Embryonic facial prominence (tissue), 1 donor: ENCODE results near the gene DGUOK.

Experiments used
- DNase-seq: peaks from one replicate; pipeline ENCODE4 v3.0.0-alpha.2; 2016; ENCODE audit errors: extremely low spot score

The DGUOK gene

GRCh38 chr2:73997813-73998212 lies 71.1 kb downstream of the DGUOK start:
- no peak for DNase-seq

- DNase-seq: no peak
Measured at GRCh38 chr2:73998451-73998850, 71.8 kb downstream of the DGUOK start.

GRCh38 chr2:73998933-73999332 lies 72.3 kb downstream of the DGUOK start:
- DNase-seq: no peak

- DNase-seq: no peak
Measured at GRCh38 chr2:73999881-74000597, 73.4 kb downstream of the DGUOK start.

GRCh38 chr2:74000666-74001065 lies 74.0 kb downstream of the DGUOK start:
- DNase-seq: no peak

GRCh38 chr2:74001121-74001520 lies 74.4 kb downstream of the DGUOK start:
- DNase-seq: no peak

GRCh38 chr2:74001781-74002504 lies 75.3 kb downstream of the DGUOK start:
- no peak for DNase-seq

- no peak for DNase-seq
Measured at GRCh38 chr2:74002505-74003421, 76.1 kb downstream of the DGUOK start.

- DNase-seq: no peak
Measured at GRCh38 chr2:74003494-74004211, 77.0 kb downstream of the DGUOK start.

GRCh38 chr2:74004212-74005182 lies 77.8 kb downstream of the DGUOK start:
- no peak for DNase-seq

- DNase-seq: no peak
Measured at GRCh38 chr2:74005786-74006185, 79.1 kb downstream of the DGUOK start.

- no peak for DNase-seq
Measured at GRCh38 chr2:74006459-74006858, 79.8 kb downstream of the DGUOK start.

- no peak for DNase-seq
Measured at GRCh38 chr2:74007121-74007520, 80.4 kb downstream of the DGUOK start.

- DNase-seq: no peak
Measured at GRCh38 chr2:74007711-74008110, 81.0 kb downstream of the DGUOK start.
